NCI-H2196 (cell line): ENCODE results near the gene EPS8.

ENCODE experiments used
- DNase-seq: peaks from one replicate; lab custom pipeline; 2025; ENCODE audit not compliant: unreplicated experiment; lab: John Stamatoyannopoulos, UW

EPS8 gene

GRCh38 chr12:15800278-15800677, 11.1 kb upstream of the EPS8 start:
- DNase-seq, result no peak

- DNase-seq, result no peak
Measured at GRCh38 chr12:15797818-15798217, 8.6 kb upstream of the EPS8 start.

GRCh38 chr12:15796493-15797141, 7.4 kb upstream of the EPS8 start:
- DNase-seq, result no peak

GRCh38 chr12:15794836-15795235, 5.6 kb upstream of the EPS8 start:
- DNase-seq, result no peak

- DNase-seq, result no peak
Measured at GRCh38 chr12:15794196-15794595, 5.0 kb upstream of the EPS8 start.

- DNase-seq, result no peak
Measured at GRCh38 chr12:15788233-15789219, 662 bp downstream of the EPS8 start.

- DNase-seq, result no peak
Measured at GRCh38 chr12:15787778-15788177, 1.4 kb downstream of the EPS8 start.

- DNase-seq, result no peak
Measured at GRCh38 chr12:15786772-15787171, 2.4 kb downstream of the EPS8 start.

- no peak for DNase-seq
Measured at GRCh38 chr12:15783288-15783687, 5.9 kb downstream of the EPS8 start.

- no peak for DNase-seq
Measured at GRCh38 chr12:15782667-15783066, 6.5 kb downstream of the EPS8 start.

GRCh38 chr12:15779925-15780324, 9.3 kb downstream of the EPS8 start:
- no peak for DNase-seq

GRCh38 chr12:15778126-15778525, 11.1 kb downstream of the EPS8 start:
- no peak for DNase-seq

- no peak for DNase-seq
Measured at GRCh38 chr12:15777355-15778012, 11.7 kb downstream of the EPS8 start.

GRCh38 chr12:15776532-15776931, 12.7 kb downstream of the EPS8 start:
- no peak for DNase-seq

- DNase-seq, result no peak
Measured at GRCh38 chr12:15774819-15775218, 14.4 kb downstream of the EPS8 start.

GRCh38 chr12:15772405-15773018, 16.7 kb downstream of the EPS8 start:
- DNase-seq, result no peak

- no peak for DNase-seq
Measured at GRCh38 chr12:15770581-15770980, 18.6 kb downstream of the EPS8 start.

- DNase-seq, result no peak
Measured at GRCh38 chr12:15770021-15770420, 19.2 kb downstream of the EPS8 start.

GRCh38 chr12:15769586-15769985, 19.6 kb downstream of the EPS8 start:
- DNase-seq, result no peak

- no peak for DNase-seq
Measured at GRCh38 chr12:15767301-15767700, 21.9 kb downstream of the EPS8 start.

GRCh38 chr12:15763328-15763727, 25.9 kb downstream of the EPS8 start:
- no peak for DNase-seq
